Measurements from ENCODE around the gene SLC25A39. TPM values are rescaled to one million over a fixed set of nuclear protein-coding genes. Genes with fewer than 3 reads are reported as not detected.

SLC25A39 gene
- total RNA-seq, 1 donor from 2014 or later, result 132 TPM

GRCh38 chr17:44323359-44324091 lies 1.1 kb downstream of the SLC25A39 start:
- no peaks in the 10 kb centered on the region for H3K27me3 Mint-ChIP-seq (ENCODE audit: low read depth)
- DNase-seq (ENCODE audit: low spot score), result no peak
- peaks cover 31% of the 10 kb centered on the region for H3K36me3 Mint-ChIP-seq (ENCODE audit: low read depth)
- peaks cover 4% of the 10 kb centered on the region for H3K4me1 Mint-ChIP-seq (ENCODE audit: low read depth)
- no peaks in the 10 kb centered on the region for H3K9me3 Mint-ChIP-seq
- H3K27ac Mint-ChIP-seq, result no peak overlapping the region
- peak overlapping the region; percentile 84 for H3K4me3 Mint-ChIP-seq (ENCODE audit: low read depth)
- intact Hi-C loops (cut with micrococcal nuclease), result loop anchor here (1.0 to 5.0 kb wide), 4 partner anchors 103 to 316 kb away; partner anchors contain the start of gene HROB

GRCh38 chr17:44322236-44322895 lies 2.3 kb downstream of the SLC25A39 start:
- Mint-ChIP-seq H3K9me3 (no peaks in the 10 kb centered on the region), H3K27ac (no peak overlapping the region), H3K4me1 (ENCODE audit: low read depth) (peaks cover 4% of the 10 kb centered on the region), H3K27me3 (ENCODE audit: low read depth) (peaks cover 3% of the 10 kb centered on the region), H3K36me3 (ENCODE audit: low read depth) (peaks cover 37% of the 10 kb centered on the region), H3K4me3 (ENCODE audit: low read depth) (peak overlapping the region; percentile 30)
- intact Hi-C loops (cut with micrococcal nuclease), result loop anchor here (5.0 kb wide), 1 partner anchor 315 kb away; no protein-coding TSS in a partner anchor
- no peak for DNase-seq (ENCODE audit: low spot score)

GRCh38 chr17:44321246-44322120 lies 3.1 kb downstream of the SLC25A39 start:
- Mint-ChIP-seq H3K4me1 (ENCODE audit: low read depth) (peaks cover 2% of the 10 kb centered on the region), H3K27ac (no peak overlapping the region), H3K36me3 (ENCODE audit: low read depth) (peaks cover 38% of the 10 kb centered on the region), H3K9me3 (no peaks in the 10 kb centered on the region), H3K4me3 (ENCODE audit: low read depth) (no peak overlapping the region), H3K27me3 (ENCODE audit: low read depth) (peaks cover 11% of the 10 kb centered on the region)
- intact Hi-C loops (cut with micrococcal nuclease), result loop anchor here (5.0 kb wide), 1 partner anchor 314 kb away; no protein-coding TSS in a partner anchor
- DNase-seq (ENCODE audit: low spot score), result no peak

- Mint-ChIP-seq H3K27ac (no peak overlapping the region), H3K9me3 (no peaks in the 10 kb centered on the region), H3K27me3 (ENCODE audit: low read depth) (peaks cover 22% of the 10 kb centered on the region), H3K36me3 (ENCODE audit: low read depth) (peaks cover 38% of the 10 kb centered on the region), H3K4me1 (ENCODE audit: low read depth) (peaks cover 8% of the 10 kb centered on the region), H3K4me3 (ENCODE audit: low read depth) (no peak overlapping the region)
- intact Hi-C loops (cut with micrococcal nuclease), result loop anchor here (5.0 kb wide), 1 partner anchor 313 kb away; no protein-coding TSS in a partner anchor
- DNase-seq (ENCODE audit: low spot score), result no peak
Measured at GRCh38 chr17:44320066-44320465, 4.6 kb downstream of the SLC25A39 start.

- no peaks in the 10 kb centered on the region for H3K9me3 Mint-ChIP-seq
- intact Hi-C loops (cut with micrococcal nuclease), result no loop called here
- no peak for DNase-seq (ENCODE audit: low spot score)
- H3K36me3 Mint-ChIP-seq (ENCODE audit: low read depth), result peaks cover 35% of the 10 kb centered on the region
- peaks cover 8% of the 10 kb centered on the region for H3K4me1 Mint-ChIP-seq (ENCODE audit: low read depth)
- H3K27me3 Mint-ChIP-seq (ENCODE audit: low read depth), result peaks cover 30% of the 10 kb centered on the region
- H3K4me3 Mint-ChIP-seq (ENCODE audit: low read depth), result no peak overlapping the region
- no peak overlapping the region for H3K27ac Mint-ChIP-seq
Measured at GRCh38 chr17:44318077-44318892, 6.3 kb downstream of the SLC25A39 start.

GRCh38 chr17:44317545-44317944 lies 7.1 kb downstream of the SLC25A39 start:
- Mint-ChIP-seq H3K27ac (no peak overlapping the region), H3K9me3 (no peaks in the 10 kb centered on the region), H3K27me3 (ENCODE audit: low read depth) (peaks cover 30% of the 10 kb centered on the region), H3K36me3 (ENCODE audit: low read depth) (peaks cover 34% of the 10 kb centered on the region), H3K4me3 (ENCODE audit: low read depth) (no peak overlapping the region), H3K4me1 (ENCODE audit: low read depth) (peaks cover 8% of the 10 kb centered on the region)
- DNase-seq (ENCODE audit: low spot score), result no peak
- intact Hi-C loops (cut with micrococcal nuclease), result no loop called here

- Mint-ChIP-seq H3K36me3 (ENCODE audit: low read depth) (peaks cover 21% of the 10 kb centered on the region), H3K4me3 (ENCODE audit: low read depth) (peak overlapping the region; percentile 61), H3K4me1 (ENCODE audit: low read depth) (peaks cover 8% of the 10 kb centered on the region), H3K27ac (no peak overlapping the region), H3K27me3 (ENCODE audit: low read depth) (peaks cover 34% of the 10 kb centered on the region), H3K9me3 (no peaks in the 10 kb centered on the region)
- intact Hi-C loops (cut with micrococcal nuclease), result no loop called here
- no peak for DNase-seq (ENCODE audit: low spot score)
Measured at GRCh38 chr17:44315760-44316731, 8.6 kb downstream of the SLC25A39 start.

- Mint-ChIP-seq H3K27me3 (ENCODE audit: low read depth) (peaks cover 36% of the 10 kb centered on the region), H3K9me3 (no peaks in the 10 kb centered on the region), H3K27ac (no peak overlapping the region), H3K4me3 (ENCODE audit: low read depth) (peak overlapping the region; percentile 61), H3K4me1 (ENCODE audit: low read depth) (peaks cover 8% of the 10 kb centered on the region), H3K36me3 (ENCODE audit: low read depth) (peaks cover 15% of the 10 kb centered on the region)
- intact Hi-C loops (cut with micrococcal nuclease), result no loop called here
- no peak for DNase-seq (ENCODE audit: low spot score)
Measured at GRCh38 chr17:44314869-44315661, 9.6 kb downstream of the SLC25A39 start.

GRCh38 chr17:44314524-44314868 lies 10.1 kb downstream of the SLC25A39 start:
- H3K36me3 Mint-ChIP-seq (ENCODE audit: low read depth), result peaks cover 12% of the 10 kb centered on the region
- peaks cover 11% of the 10 kb centered on the region for H3K4me1 Mint-ChIP-seq (ENCODE audit: low read depth)
- peak overlapping the region; percentile 59 for H3K4me3 Mint-ChIP-seq (ENCODE audit: low read depth)
- H3K27me3 Mint-ChIP-seq (ENCODE audit: low read depth), result peaks cover 39% of the 10 kb centered on the region
- H3K9me3 Mint-ChIP-seq, result no peaks in the 10 kb centered on the region
- DNase-seq (ENCODE audit: low spot score), result no peak
- intact Hi-C loops (cut with micrococcal nuclease), result no loop called here
- no peak overlapping the region for H3K27ac Mint-ChIP-seq

- Mint-ChIP-seq H3K9me3 (no peaks in the 10 kb centered on the region), H3K4me1 (ENCODE audit: low read depth) (peaks cover 14% of the 10 kb centered on the region), H3K4me3 (ENCODE audit: low read depth) (peak overlapping the region; percentile 59), H3K27me3 (ENCODE audit: low read depth) (peaks cover 39% of the 10 kb centered on the region), H3K36me3 (ENCODE audit: low read depth) (peaks cover 7% of the 10 kb centered on the region), H3K27ac (no peak overlapping the region)
- no peak for DNase-seq (ENCODE audit: low spot score)
- intact Hi-C loops (cut with micrococcal nuclease), result no loop called here
Measured at GRCh38 chr17:44314031-44314430, 10.6 kb downstream of the SLC25A39 start.

All from activated T-helper 2 cell treated with anti-CD3 and anti-CD28 coated beads, Interferon-gamma antibody, Interleukin-2, Interleukin-4, amounts not matched to agents 10 μg/mL and 5 μg/mL and 100 μg/mL, durations not matched to agents 14 hours and 24 hours and 36 hours (primary cell).